Activated naive CD4-positive, alpha-beta T cell treated with anti-CD3 and anti-CD28 coated beads, Interleukin-2, amount 50 U/mL, for 16 hours (primary cell): ENCODE measurements around the gene EMC1.
A peak's percentile ranks its signal among the peaks of the same experiment; 100 is the strongest.
"Not testable (repeated sequence)": the region's sequence is repeated elsewhere in the genome, so short reads cannot be mapped to it uniquely, and the experiment has no call there.

Source experiments
- DNase-seq: peaks from one replicate; pipeline ENCODE4 v3.0.0-alpha.2; 2020

The EMC1 gene

DNA sequence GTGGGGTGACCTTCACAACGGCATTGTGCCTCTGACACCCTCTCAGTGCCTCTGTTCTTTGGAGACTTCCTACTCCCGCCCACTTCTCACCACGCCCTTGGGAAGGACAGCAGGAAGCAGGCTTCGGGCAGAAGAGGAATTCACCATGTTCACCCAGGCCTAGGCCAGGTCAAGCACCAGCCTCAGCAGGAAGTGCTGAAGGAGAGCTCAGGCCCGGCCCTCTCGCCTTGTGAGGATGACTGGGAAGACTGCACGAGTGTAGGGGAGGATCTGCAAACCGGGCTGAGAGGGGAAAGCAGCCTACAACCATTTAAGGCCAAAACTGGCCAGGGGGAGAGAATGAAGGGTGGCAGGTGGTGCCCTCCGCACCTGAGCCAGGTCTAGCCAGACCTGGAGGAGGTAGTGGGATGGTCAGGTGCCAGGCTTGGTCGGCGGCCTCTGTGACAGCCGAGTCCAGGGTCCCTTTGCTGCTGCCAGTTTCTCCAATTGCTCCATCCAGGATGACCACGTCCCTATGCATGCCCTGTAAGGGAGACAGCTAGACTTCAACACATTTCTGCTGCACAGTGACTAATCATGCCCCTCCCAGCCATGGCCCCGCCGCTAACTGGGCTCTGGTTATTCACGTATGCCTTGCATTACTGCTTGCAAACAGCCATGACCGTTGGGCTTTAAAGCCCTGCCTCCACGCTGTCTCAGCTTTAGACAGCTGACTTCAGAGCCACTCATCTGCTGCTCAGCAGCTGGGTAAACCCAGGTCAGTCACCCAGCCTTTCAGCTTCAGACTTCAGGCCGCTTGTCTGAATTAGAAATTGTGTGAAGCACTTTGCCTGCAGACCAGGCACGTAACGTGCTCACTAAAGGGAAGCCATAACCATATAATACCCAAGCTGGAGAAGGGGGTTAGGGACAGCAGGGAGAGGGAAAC lies 9.2 kb upstream of the EMC1 start:
- DNase-seq, result no peak

DNA sequence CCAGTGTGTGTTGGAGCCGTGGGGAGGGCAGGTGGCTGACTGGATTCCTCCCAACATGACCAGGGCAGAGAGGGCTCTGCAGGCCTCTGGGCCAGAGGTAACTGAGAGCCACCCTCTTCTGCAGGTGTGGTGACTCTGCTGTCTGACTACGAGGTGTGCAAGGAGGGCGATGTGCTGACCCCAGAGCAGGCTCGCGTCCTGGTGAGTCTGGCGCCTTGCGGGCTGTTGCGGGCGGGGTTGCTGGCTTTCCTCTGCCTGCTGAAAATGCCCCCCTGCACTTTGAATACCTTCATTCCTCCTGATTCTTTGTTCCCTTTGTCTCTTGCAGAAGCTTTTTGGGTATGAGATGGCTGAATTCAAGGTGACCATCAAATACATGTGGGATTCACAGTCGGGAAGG lies 7.0 kb upstream of the EMC1 start:
- no peak for DNase-seq

DNA sequence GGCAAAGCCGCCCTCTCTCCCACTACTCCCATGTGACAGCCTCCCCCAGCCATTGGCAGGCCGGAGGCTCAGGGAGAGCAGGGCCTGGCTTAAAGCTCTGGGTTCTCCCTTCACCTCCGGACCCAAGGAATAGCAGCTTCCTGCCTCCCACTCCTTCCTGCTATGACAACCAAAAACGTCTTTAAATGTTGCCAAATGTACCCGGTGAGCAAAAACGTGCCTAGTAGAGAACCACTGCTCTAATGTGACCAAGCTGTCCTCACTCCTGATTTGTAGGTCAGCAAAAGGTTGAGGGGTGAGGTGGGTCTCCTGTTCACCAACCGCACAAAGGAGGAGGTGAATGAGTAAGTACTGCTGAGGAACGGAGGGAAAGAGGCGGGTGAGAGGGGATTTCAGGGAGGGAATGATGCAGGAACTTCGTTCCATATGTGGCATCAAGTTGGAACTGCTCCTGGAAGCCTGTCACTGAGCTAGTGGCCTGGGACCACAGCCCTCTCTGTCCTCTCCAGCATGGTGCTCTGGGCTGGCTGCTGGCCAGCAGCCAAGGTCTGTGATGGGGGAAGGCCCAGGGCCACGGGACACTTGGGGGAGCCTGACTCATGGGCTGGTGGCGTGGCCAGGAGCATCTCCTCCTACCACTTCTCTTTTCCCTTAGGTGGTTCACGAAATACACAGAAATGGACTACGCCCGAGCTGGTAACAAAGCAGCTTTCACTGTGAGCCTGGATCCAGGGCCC lies 6.0 kb upstream of the EMC1 start:
- DNase-seq, result no peak

DNA sequence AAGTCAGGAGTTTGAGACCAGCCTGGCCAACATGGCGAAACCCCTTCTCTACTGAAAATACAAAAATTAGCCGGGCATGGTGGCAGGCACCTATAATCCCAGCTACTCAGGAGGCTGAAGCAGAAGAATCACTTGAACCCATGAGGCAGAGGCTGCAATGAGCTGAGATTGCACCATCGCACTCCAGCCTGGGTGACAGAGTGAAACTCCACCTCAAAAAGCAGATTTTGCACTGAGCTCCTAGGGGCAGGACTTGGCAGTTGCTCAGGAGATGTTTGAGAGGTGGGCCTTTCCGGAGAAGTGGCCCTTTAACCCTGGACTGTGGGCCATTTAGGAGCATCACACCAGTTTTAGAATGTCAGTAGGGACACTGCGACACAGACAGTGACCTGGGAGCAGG lies 5.0 kb upstream of the EMC1 start:
- DNase-seq, result not testable (repeated sequence)

DNA sequence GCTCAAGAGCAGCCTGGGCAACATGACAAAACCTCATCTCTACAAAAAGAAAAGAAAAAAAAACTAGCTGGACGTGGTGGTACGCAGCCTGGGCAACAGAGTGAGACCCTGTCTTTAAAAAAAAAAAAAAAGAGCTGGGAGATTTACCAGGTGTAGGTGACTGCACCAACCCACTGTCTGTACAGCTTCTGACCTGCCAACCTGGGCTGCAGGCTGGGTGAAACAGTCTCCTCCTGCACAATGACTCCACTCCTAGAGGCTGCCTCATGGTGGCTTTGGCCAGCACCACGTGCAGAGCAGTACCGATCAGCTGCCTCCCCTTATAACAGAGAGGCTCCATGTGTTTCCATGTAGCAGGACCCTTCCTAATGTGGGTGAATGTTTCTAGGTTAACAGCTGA lies 4.0 kb upstream of the EMC1 start:
- DNase-seq, result no peak

DNA sequence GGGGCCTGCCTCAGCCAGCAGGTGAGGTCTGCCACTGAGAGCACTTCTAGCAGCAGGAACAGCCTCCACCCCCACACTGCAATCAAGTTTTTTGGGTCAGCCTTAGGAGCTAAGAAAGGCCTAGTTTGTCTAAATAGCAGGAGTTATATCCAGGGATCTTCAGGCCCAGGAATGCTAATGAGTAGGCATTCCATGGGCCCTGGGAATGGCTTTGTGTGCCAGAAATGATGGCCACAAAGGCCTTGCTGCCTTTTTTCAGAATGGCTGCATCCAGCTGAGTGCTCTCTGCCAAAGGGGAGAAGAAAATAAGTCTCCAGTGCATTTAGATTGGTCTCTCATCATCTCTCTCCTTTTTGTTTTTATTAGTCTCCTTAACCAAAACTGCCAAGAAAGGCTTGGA lies 3.1 kb upstream of the EMC1 start:
- DNase-seq, result no peak

DNA sequence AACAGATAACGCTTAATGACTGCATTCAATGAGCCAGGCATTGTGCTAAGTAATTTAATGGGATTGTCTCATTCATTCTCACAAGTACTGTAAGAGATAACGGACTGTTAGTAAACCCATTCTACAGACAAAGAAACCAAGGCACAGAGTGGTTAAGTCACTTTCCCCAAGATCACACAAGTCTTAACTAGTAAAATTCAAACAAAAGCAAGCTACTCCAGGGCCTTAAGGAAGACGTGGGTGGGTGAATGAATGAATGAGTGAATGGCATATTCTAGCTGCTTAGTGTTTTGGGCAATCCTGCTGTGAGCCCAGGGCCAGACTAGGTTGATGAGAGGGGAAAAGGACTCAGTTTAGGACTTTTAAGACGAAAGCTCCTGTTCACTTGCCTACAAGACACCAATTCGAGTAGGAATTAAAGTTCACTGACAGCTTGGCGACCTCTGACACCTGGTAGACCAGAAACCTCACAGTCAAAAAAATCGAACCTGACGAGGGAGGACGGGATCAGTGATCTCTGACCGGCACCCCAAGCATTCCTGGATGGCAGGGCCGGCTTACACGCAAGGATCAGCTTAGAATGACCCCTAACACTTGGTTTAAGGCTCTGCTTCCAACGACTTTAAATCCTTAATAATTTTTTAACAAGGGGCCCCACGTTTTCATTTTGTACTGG lies 557 bp downstream of the EMC1 start:
- DNase-seq, result peak; percentile 20

DNA sequence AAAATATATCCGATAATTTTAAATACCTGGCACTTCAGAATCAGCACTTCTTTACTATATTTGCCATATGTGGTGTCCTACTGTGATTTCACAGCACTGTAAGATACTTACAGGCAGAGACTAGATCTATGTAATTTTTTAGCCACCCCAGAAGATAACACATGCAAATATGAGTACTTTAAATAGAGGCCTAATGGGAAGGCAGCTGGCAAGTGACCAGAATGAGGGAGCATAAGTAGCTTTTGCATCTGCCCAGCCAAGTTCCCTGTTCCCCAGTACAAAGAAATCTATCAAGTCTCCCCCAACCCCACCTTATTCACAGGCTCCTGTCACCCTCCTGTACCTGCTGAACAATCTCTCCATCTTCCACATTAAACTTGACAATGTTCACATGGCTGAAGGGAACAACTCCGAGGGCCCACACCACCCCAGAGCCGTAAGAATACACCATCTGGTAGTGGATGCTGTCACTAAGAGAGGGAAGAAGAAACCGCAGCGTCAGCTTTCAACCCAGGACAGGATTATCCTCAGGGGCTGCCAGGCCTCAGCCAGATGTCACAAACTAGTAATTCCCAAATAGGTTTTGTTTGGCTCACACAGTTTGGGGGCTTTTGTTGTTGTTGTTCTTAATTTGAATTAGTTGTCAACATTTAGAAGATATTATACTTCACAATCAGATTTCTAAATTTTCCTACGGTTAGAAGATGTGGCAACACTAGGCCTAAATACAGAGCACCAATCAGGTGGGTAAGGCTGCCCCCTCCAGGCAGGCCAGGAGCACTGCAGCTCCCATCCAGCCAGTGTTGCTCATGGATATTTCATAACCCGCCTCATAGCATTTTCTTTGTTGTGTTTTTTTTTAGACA lies 10.4 kb downstream of the EMC1 start:
- DNase-seq, result peak; percentile 74

DNA sequence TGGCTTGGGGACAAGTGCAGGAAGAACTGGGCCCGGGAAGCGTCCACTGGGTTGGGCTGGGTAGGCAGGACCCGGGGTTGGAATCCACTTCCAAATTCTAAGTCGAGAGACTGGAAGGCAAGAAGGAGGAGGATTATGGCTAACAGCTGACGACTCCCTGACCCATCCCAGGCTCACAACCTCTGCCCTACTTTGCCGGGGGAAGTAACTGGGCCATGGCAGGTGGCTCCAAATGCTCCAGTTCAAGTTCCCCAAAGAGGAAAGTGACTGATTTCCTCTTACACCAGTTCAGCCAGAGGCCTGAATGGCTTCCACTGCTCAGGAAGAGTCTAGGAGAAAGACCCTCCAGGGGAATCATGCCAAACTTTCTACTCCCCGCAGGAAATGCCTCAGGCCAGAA lies 11.4 kb downstream of the EMC1 start:
- no peak for DNase-seq

DNA sequence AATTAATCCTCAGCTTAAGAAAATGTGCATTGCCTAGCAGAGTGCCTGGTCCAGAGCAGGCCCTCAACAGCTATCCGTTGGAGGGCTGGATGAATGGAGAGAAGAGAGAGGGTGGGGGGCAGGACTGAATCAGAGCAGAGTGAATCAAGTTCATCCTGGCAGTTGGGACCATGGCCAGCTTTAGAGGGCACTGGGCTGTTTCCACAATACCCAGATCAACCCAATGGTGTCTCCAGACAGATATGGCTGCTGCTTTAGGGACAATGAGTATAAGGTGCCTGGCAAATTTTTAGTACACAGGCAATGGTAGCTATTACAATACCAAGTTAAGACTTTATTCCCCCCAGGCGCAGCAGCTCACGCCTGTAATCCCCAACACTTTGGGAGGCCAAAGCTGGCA lies 17.1 kb downstream of the EMC1 start:
- no peak for DNase-seq

DNA sequence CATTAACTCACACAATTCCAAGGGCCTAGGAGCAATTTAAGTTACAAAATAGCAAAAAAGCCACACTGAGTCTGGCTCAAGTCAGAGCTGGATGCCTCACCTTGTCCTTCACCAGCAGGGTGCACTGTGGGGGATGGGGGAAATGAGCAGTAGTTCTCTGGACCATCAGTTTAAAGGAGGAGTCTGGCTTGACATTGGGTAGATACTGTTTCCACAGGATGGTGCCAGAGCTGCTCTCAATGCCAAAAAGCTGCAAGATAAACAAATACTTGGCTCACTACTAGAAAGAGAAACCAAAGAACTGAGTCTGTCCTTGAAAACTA lies 18.8 kb downstream of the EMC1 start:
- no peak for DNase-seq

DNA sequence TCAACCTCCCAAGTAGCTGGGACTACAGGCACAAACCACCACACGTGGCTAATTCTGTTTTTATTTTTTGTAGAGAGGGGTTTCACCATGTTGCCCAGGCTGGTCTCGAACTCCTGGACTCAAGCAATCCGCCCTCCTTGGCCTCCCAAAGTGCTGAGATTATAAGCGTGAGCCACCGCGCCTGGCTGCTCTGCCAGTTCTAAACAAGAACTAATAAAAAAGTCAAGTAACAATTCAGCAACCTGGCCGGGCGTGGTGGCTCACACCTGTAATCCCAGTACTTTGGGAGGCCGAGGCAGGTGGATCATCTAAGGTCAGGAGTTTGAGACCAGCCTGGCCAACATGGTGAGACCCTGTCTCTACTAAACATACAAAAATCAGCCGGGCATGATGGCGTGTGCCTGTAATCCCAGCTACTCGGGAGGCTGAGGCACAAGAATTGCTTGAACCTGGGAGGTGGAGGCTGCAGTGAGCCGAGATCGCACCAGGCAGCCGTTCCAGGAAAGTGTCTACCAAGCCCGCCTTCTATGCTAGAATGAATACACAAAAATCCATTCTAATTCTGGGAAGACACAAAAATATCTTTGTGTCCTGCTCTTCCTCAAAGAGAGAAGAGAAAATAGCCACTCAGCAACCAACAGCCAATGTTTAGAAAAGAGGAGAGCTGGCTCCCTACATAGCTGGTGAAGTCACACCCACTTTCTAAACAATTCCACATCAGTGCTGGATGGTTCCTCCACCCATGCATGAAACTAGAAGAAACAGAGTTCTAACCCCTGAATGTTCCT lies 19.4 kb downstream of the EMC1 start:
- DNase-seq, result not testable (repeated sequence)

DNA sequence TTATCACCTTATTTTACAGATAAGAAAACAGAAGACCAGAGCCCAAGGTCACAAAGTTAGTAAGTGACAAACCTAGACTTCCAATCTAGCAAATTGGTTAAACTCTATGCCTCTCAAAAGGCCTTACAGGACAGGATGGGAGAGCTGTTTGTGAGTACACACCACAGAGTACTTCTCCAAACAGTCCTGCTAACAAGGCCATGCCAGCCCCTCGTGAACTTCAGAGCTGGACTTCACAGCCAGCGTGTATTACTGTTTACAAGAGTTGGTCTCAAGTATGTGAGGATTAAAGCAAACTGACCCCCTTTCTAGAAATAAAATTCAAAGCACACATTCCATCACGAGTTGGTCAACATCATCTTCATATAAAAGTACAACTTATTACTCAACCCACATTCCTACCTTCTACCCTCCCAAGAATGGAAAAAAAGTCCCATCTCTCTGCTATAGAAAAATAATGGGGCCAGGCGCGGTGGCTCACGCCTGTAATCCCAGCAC lies 21.4 kb downstream of the EMC1 start:
- DNase-seq, result no peak

DNA sequence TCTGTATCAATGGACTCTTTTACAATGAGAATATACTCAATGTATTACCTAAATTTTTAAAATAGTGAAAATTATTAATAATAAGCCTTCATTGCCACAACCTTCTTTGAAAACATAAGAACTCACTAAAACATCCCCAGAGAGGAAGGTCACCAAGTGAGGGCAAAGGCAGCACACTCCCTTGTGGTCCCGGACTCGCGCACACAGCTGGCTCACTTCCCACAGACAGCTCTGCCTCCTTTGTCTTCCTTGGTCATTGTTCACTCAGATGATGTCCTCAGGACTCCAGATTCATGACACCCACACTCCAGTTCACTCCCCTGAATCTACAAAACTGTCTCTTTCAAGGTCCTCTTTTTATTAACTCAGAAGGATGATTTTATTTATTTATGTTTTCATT lies 22.1 kb downstream of the EMC1 start:
- DNase-seq, result no peak

DNA sequence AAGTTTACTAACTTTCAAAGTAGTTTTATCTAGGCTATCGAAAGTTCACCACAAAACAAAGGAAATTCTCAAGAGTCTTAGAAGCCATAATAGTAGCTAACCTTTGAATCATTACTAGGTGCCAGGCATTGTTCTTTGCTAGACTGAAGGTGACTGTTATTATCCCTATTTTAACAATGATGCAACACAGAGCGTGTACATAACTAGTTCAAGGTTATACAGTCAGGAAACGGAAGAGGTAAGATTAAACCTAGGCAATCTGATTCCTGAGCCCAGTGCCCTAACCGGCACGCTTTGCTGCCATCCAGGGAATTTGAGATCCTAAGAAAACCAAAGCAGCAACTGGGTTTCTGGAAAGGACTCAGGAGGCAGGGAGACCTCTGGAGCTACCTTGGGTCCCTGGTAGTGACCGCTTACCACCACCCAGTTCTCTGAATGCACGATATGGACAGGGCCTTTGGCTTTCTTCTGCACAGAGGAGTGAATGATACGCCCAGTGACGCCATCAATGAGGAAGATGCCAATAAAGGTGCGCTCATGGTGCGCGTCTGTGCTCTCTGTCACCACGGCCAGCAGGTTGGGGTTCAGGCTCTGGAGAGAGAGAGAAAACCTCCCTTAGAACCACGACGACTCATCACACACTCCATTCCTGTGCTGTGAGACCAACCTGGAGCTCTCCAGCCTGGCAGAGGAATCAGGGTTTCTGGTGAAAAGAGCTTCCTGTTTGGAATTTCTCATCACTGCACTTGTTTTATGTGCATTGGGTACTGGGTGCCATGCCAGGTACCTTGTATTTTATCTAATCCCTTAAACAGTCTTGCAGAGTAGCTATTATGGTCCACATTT lies 28.1 kb downstream of the EMC1 start:
- no peak for DNase-seq

DNA sequence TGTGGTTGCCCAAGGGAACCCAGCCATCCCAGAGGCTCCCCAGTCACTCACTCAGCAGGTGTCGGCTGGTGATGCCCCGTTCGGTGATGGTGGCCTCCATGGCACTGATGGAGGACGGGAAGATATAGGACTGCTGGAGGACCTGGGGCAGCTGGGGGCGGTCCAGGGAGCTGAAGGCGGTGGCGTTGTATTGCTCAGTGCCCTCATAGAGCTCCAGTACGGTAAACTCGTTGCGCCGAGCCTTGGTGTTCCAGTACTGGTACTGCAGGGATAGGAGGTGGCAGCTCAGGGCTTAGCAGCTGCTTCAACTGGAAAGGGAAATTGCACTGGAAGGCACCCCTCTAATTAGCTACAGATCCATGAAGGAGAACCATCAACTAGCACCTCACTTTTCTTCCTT lies 28.8 kb downstream of the EMC1 start:
- DNase-seq, result no peak

DNA sequence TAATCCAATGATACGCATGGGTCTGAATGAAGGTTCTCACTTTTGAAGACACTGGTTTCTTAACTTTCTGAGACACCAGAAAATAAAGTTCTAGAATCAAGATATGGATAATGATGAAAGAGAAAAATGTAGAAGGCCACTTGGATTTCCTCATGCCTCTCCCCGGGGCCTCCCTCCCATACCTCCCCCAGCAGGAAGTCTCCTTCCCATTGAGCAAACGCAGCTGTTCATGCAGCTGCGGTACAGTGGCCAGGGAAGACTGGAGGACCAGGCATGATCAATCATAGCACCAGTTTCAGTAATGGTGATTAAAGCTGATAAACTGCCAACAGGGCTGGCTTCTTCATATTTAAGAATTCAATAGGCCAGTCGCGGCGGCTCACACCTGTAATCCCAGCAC lies 30.3 kb downstream of the EMC1 start:
- DNase-seq, result no peak

DNA sequence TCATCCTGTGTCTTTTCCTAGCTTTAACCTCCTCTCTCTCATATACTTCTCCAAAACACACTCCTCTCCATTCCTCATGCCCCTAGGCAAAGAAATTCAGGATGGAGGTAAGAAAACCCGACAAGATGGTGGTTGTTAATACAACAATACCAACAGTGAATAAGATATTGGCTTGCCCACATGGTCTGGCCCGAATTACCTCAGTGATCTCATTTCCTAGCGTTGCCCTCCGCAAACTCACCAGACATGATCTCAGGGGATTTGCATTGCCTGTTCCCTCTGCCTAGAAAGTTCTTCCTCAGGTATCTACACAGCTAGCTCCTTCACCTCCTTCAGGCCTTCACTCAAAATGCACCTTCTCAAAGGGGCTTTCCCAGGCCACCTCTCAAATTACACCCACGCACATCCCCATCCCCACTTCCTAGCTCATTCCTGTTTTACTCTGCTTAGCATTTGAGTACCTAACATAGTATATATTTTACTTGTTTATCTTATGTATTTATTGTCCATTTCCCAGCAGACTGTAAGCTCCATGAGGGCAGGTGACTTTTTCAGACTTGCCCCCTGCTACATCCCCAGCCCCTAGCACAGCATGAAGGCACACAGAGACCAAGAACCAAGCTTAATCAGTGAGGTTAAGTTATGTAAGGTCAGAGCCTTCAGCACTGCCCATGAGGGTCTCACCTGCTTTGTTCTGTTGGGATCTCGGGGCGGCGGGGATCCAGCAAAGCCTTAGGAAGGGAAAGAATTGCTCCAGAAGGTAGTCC lies 31.1 kb downstream of the EMC1 start:
- no peak for DNase-seq

DNA sequence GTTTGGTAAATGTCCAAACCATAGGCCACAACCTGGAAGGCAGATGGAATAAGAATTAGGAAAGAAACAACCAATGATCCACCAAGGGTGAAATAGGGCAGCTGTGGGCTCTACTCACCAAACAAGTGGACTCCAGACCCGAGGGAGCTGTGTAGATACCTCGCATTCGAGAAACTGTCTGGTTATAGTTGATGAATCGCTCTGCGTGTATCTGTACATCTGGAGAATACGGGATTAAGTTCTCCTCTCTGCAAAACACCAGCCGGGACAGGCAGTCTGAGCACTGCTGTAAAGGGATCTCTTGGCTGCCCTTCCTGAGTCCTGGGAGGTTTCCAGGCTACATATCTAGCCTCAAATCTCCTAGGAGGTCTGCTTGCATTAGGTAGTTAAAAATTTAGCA lies 31.9 kb downstream of the EMC1 start:
- DNase-seq, result no peak

DNA sequence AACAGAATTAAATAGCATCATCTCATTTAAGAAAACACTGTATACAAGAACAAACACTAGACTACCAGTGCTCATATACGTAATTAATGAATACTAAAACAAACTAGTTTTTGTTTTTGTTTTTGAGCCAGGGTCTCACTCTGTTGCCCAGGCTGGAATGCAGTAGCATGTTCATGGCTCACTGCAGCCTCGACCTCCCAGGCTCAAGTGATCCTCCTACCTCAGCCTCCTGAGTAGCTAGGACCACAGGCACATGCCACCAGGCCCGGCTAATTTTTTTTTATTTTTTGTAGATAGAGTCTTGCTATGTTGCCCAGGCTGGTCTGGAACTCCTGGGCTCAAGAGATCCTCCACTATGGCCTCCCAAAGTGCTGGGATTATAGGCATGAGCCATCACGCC lies 34.7 kb downstream of the EMC1 start:
- DNase-seq, result not testable (repeated sequence)
